ENCODE results near the gene ZNF638. TPM values are rescaled to one million over a fixed set of nuclear protein-coding genes. Genes with fewer than 3 reads are reported as not detected.

Gene ZNF638
- total and polyA plus RNA-seq, 2 of the 4 experiments (the other 2 are of a cell fraction), result 46.4 to 129 TPM

DNA sequence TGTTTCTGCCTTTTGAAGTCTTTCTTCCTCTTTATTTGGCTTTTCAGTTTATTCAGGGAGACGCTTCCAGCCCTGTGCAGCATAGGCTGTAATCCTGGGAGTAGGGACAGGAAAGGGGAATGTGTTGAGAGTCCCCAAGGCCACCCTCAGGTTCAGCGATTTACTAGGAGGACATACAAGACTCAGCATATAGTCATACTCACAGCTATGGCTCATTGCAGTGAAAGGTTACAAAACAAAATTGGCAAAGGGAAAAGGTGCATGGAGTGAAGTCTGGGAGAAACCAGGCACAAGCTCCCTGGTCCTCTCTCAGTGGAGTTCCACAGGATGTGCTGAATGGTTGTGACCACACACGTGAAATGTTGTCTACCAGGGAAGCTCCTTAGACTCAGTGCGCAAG lies 49.6 kb upstream of the ZNF638 start:
- Histone ChIP-seq H4K91ac (ENCODE audit: insufficient read depth, low read depth, low read length) (no peak overlapping the region), H2BK20ac (ENCODE audit: low read depth, low read length) (no peak overlapping the region), H3K56ac (ENCODE audit: extremely low read depth, insufficient read depth, low read length) (no peak overlapping the region), H3K9me3 (ENCODE audit: control insufficient read depth, insufficient read depth, low read length) (no peaks in the 10 kb centered on the region), H2AK5ac (ENCODE audit: low read depth, low read length) (no peak overlapping the region), H3K27ac (ENCODE audit: insufficient read depth, low read length) (no peak overlapping the region), H4K20me1 (ENCODE audit: insufficient read depth, low read length) (no peaks in the 10 kb centered on the region), H3K79me1 (ENCODE audit: low read depth in 1 of 2, low read length in 2 of 2) (no peaks in the 10 kb centered on the region), H3K36me3 (ENCODE audit: control insufficient read depth, insufficient read depth, low read length) (no peaks in the 10 kb centered on the region), H2AK9ac (replicated peaks; ENCODE audit: low read depth, low read length, poor library complexity) (no peak overlapping the region), H3K9me1 (ENCODE audit: insufficient read depth, low read length) (no peaks in the 10 kb centered on the region), H2AFZ (replicated peaks; ENCODE audit: low read length, poor library complexity) (no peak overlapping the region), H3K4me3 (ENCODE audit: insufficient read depth, low read depth, low read length) (no peak overlapping the region), H3K27me3 (ENCODE audit: control insufficient read depth, insufficient read depth, low read length) (peaks cover 20% of the 10 kb centered on the region), H3K4ac (ENCODE audit: low read depth, low read length) (no peak overlapping the region), H3K4me1 (ENCODE audit: control insufficient read depth, insufficient read depth, low read length) (no peaks in the 10 kb centered on the region), H2BK15ac (ENCODE audit: low read depth, low read length) (no peak overlapping the region), H4K5ac (ENCODE audit: low read depth, low read length) (no peak overlapping the region), H3K18ac (ENCODE audit: low read depth, low read length) (no peak overlapping the region), H3K23ac (ENCODE audit: low read depth, low read length) (no peak overlapping the region), H3K9ac (ENCODE audit: low read depth, low read length) (no peak overlapping the region), H2BK120ac (ENCODE audit: low read depth, low read length) (no peak overlapping the region), H3K4me2 (ENCODE audit: low read depth, low read length) (no peak overlapping the region), H4K8ac (ENCODE audit: low read depth in 2 of 2, low read length in 2 of 2) (no peak overlapping the region), H2BK5ac (ENCODE audit: low read depth, low read length, poor library complexity, severe bottlenecking) (no peak overlapping the region), H3K14ac (replicated peaks; ENCODE audit: low read depth, low read length) (no peak overlapping the region)
- DNase-seq, result no peak
- ATAC-seq (ENCODE audit: low read depth), result no peak
- ChIA-PET CTCF (interaction anchor here (1.0 kb wide), 1 partner anchor 12 kb away, joined by 3 read pairs; no protein-coding TSS in a partner anchor), POLR2A (ENCODE audit: unreplicated experiment) (no interaction called here)
- no peak for TF ChIP-seq RFX5 (IDR thresholded peaks at IDR 0.05; ENCODE audit: low read depth, low read length)
- TF ChIP-seq MXI1 (IDR thresholded peaks at IDR 0.05; ENCODE audit: borderline replicate concordance, low read depth, low read length), result no peak
- no peak for TF ChIP-seq RCOR1 (IDR thresholded peaks at IDR 0.05; ENCODE audit: insufficient replicate concordance, low read length)
- no peak for TF ChIP-seq MAZ (IDR thresholded peaks at IDR 0.05; ENCODE audit: borderline replicate concordance, low read depth, low read length)
- no peak for TF ChIP-seq USF2 (IDR thresholded peaks at IDR 0.05; ENCODE audit: low read depth, low read length)
- TF ChIP-seq CEBPB (IDR thresholded peaks at IDR 0.05; ENCODE audit: low read depth, low read length), result no peak
- TF ChIP-seq ELK1 (IDR thresholded peaks at IDR 0.05; ENCODE audit: borderline replicate concordance, low read depth, low read length), result no peak
- TF ChIP-seq, protein P1, sequence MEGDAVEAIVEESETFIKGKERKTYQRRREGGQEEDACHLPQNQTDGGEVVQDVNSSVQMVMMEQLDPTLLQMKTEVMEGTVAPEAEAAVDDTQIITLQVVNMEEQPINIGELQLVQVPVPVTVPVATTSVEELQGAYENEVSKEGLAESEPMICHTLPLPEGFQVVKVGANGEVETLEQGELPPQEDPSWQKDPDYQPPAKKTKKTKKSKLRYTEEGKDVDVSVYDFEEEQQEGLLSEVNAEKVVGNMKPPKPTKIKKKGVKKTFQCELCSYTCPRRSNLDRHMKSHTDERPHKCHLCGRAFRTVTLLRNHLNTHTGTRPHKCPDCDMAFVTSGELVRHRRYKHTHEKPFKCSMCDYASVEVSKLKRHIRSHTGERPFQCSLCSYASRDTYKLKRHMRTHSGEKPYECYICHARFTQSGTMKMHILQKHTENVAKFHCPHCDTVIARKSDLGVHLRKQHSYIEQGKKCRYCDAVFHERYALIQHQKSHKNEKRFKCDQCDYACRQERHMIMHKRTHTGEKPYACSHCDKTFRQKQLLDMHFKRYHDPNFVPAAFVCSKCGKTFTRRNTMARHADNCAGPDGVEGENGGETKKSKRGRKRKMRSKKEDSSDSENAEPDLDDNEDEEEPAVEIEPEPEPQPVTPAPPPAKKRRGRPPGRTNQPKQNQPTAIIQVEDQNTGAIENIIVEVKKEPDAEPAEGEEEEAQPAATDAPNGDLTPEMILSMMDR (conservative IDR thresholded peaks at IDR 0.05; ENCODE audit: low read depth, low read length), result no peak
- no peak for TF ChIP-seq RAD21 (IDR thresholded peaks at IDR 0.05; ENCODE audit: low read length)
- TF ChIP-seq FOS (IDR thresholded peaks at IDR 0.05; ENCODE audit: low read depth, low read length), result no peak
- TF ChIP-seq BHLHE40 (IDR thresholded peaks at IDR 0.05; ENCODE audit: low read depth, low read length), result no peak
- no peak for TF ChIP-seq CHD1 (IDR thresholded peaks at IDR 0.05; ENCODE audit: low read depth, low read length)
- no peak for TF ChIP-seq POLR2A (IDR thresholded peaks at IDR 0.05; ENCODE audit: low read depth, low read length)
- dilution Hi-C loops (cut with HindIII; ENCODE audit: low sequenced_read_pairs, unreplicated experiment), result no loop called here
- in situ Hi-C loops (cut with MboI; ENCODE audit: low sequenced_read_pairs), result no loop called here
- no CpG with 5 or more reads among the region's 4 CpGs for WGBS, 2 experiments (ENCODE audit: extremely low coverage in 2 of 2, insufficient read length in 1 of 2)
- intact Hi-C loops (cut with micrococcal nuclease), result no loop called here
- BruUV-seq (replicated peaks), result no TSS peak

Measured in IMR-90 (cell line).